IPS-18a (cell line): ENCODE results near the gene AP3B1.

ENCODE experiments used
- H3K27ac ChIP-seq: one replicate; pipeline ENCODE4 v1.5.1; 2013; ENCODE audit warnings: low read length
- H3K27me3 ChIP-seq: one replicate; pipeline ENCODE4 v1.6.1; 2013; ENCODE audit warnings: mild to moderate bottlenecking, low read length; ENCODE audit not compliant: control insufficient read depth, insufficient read depth
- H3K36me3 ChIP-seq: one replicate; pipeline ENCODE4 v1.6.1; 2013; ENCODE audit warnings: low read depth, low read length; ENCODE audit not compliant: control insufficient read depth
- H3K4me1 ChIP-seq: one replicate; pipeline ENCODE4 v1.6.1; 2013; ENCODE audit warnings: low read depth, low read length; ENCODE audit not compliant: control insufficient read depth
- H3K4me3 ChIP-seq: one replicate; pipeline ENCODE4 v1.5.1; 2013; ENCODE audit warnings: low read length
- H3K9ac ChIP-seq: one replicate; pipeline ENCODE4 v1.6.1; 2013; ENCODE audit warnings: mild to moderate bottlenecking, low read length, moderate library complexity
- H3K9me3 ChIP-seq: one replicate; pipeline ENCODE4 v1.6.1; 2013; ENCODE audit warnings: low read depth, low read length; ENCODE audit not compliant: control insufficient read depth

The AP3B1 gene

DNA sequence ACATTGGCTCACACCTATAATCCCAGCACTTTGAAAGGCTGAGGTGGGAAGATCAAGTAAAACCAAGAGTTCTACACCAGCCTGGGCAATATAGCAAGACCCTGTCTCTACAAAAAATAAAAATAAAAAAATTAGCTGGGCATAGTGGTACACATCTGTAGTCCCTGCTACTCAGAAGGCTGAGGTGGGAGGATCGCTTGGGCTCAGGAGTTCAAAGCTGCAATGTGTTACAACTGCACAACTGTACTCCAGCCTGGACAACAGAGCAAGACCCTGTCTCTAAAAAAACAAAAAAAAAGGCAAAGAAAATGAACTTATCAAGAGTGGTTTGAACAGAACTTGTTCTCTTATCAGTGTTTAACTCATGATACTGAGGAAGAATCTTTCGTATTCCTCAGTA, 29.3 kb downstream of the AP3B1 start:
- Histone ChIP-seq H3K4me3 (no peak overlapping the region), H3K27ac (no peak overlapping the region), H3K9me3 (no peaks in the 10 kb centered on the region), H3K4me1 (no peaks in the 10 kb centered on the region), H3K9ac (no peak overlapping the region), H3K36me3 (peaks cover 14% of the 10 kb centered on the region), H3K27me3 (no peaks in the 10 kb centered on the region)

DNA sequence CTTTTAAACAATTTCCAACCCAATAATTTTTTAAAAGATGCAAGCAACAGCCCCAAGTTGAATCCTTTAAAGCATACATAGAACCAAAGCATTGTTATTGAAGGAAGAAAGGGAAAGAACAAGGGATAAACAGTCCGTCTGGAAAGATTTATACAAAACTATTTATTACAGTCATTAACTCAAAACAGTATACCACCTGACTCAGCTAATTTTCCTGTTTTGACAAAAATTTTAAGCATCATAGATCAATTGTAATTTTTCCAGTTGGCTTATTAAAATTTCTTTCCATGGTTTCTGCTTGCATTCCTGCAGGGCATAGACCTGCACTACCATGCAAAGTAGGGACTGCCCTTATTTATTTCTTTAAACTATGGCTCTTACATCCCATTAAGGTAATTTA, 29.9 kb downstream of the AP3B1 start:
- Histone ChIP-seq H3K27me3 (no peaks in the 10 kb centered on the region), H3K9ac (no peak overlapping the region), H3K9me3 (no peaks in the 10 kb centered on the region), H3K27ac (no peak overlapping the region), H3K36me3 (peaks cover 14% of the 10 kb centered on the region), H3K4me1 (no peaks in the 10 kb centered on the region), H3K4me3 (no peak overlapping the region)

DNA sequence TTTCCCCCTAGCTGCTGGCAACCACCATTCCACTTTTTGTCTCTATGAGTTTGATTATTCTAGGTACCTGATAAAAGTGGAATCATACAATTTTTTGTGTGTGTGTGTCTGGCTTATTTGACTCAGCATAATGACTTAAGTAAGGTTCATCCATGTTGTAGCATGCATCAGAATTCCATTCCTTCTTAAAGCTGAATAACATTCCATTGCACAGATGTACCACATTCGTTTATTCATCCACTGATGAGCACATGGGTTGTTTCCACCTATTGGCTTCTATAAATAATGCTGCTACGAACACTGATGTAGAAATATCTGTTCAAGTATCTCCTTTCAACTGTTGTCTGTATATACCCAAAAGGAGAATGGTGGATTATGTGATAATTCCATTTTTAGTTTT, 33.7 kb downstream of the AP3B1 start:
- Histone ChIP-seq H3K27me3 (no peaks in the 10 kb centered on the region), H3K4me3 (no peak overlapping the region), H3K4me1 (no peaks in the 10 kb centered on the region), H3K36me3 (peaks cover 8% of the 10 kb centered on the region), H3K27ac (no peak overlapping the region), H3K9ac (no peak overlapping the region), H3K9me3 (no peaks in the 10 kb centered on the region)

DNA sequence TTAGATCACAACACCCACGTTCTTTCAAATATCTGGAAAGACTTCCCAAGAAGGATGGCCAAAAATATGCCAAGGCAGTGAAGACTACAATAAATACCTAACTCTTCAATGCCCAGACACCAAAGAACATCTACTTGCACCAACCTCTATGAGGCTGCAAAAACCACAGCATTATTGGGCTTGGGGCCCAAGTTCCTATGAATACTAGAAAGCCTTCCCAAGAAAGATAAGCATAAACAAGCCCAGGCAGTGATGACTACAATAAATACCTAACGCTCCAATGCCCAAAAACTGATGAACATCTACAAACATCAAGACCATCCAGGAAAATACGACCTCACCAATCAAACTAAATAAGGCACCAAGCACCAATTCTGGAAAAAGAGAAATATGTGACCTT, 41.3 kb downstream of the AP3B1 start:
- H3K4me3 ChIP-seq, result no peak overlapping the region
- no peaks in the 10 kb centered on the region for H3K9me3 ChIP-seq
- H3K4me1 ChIP-seq, result no peaks in the 10 kb centered on the region
- no peaks in the 10 kb centered on the region for H3K27me3 ChIP-seq
- no peaks in the 10 kb centered on the region for H3K36me3 ChIP-seq
- no peak overlapping the region for H3K9ac ChIP-seq
- H3K27ac ChIP-seq, result no peak overlapping the region

DNA sequence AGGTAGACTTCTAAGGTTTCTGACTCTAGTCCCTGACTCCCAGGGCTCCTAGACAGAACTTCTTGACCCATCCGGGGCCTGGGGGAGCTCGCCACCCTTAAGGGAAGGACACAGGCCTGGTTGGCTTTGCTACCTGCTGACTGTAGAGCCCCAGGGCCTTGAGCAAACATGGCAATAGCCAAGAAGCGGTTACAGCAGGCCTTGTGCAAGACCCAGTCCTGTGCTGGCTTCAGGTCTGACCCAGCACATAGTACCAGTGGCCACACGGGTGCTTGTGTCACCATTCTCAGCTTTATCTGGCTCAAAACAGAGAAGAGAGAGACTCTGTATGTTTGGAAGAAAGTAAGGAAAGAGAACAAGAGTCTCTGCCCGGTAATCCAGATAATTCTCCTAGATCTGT, 41.8 kb downstream of the AP3B1 start:
- H3K9me3 ChIP-seq, result no peaks in the 10 kb centered on the region
- H3K4me1 ChIP-seq, result no peaks in the 10 kb centered on the region
- no peak overlapping the region for H3K4me3 ChIP-seq
- no peaks in the 10 kb centered on the region for H3K27me3 ChIP-seq
- no peak overlapping the region for H3K27ac ChIP-seq
- H3K9ac ChIP-seq, result no peak overlapping the region
- H3K36me3 ChIP-seq, result no peaks in the 10 kb centered on the region

DNA sequence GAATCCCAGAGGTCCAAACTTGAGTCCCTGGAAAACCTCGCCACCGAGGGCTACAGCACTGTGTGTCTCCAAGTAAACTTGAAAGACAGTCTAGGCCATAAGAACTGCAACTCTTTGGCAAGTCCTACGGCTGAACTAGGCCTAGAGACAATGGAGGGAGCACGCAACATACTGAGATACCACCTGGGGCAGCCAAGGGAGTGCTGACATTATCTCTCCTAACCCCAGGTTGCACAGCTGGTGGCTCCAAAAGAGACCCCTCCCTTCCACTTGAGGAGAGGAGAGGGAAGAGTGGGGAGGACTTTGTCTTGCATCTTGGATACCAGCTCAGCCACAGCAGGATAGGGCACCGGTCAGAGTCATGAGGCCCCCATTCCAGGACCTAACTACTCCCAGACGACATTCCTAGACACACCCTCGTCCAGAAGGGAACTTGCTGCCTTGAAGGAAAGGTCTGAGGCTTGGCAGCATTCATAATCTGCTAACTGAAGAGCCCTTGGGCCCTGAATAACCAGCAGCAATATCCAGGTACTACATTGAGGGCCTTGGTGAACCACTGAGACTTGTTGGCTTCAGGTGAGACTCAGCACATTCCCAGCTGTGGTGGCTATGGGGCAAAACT, 42.7 kb downstream of the AP3B1 start:
- Histone ChIP-seq H3K27me3 (no peaks in the 10 kb centered on the region), H3K27ac (no peak overlapping the region), H3K9me3 (no peaks in the 10 kb centered on the region), H3K9ac (no peak overlapping the region), H3K4me1 (no peaks in the 10 kb centered on the region), H3K36me3 (no peaks in the 10 kb centered on the region), H3K4me3 (no peak overlapping the region)

DNA sequence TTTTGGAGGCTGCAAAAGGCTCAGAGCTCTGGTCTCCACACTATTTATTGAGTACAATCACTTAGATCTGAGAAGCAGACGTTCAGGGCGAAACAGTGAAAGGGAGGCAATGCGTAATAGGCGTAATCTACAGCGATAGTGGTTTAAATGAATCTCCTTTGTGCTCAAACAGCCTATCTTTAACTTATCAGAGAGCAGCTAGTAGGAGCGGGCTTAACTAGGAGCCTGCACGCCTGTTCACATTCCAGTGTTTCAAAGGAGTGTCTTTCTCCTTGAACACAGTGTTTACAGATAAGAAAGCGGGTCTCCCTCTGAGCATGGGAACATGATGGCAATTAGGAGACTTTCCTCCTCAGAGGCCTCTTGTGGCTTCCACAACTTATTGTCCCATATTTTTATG, 49.4 kb downstream of the AP3B1 start:
- no peaks in the 10 kb centered on the region for H3K27me3 ChIP-seq
- no peaks in the 10 kb centered on the region for H3K4me1 ChIP-seq
- no peak overlapping the region for H3K4me3 ChIP-seq
- H3K9ac ChIP-seq, result no peak overlapping the region
- no peaks in the 10 kb centered on the region for H3K36me3 ChIP-seq
- H3K9me3 ChIP-seq, result no peaks in the 10 kb centered on the region
- H3K27ac ChIP-seq, result no peak overlapping the region

DNA sequence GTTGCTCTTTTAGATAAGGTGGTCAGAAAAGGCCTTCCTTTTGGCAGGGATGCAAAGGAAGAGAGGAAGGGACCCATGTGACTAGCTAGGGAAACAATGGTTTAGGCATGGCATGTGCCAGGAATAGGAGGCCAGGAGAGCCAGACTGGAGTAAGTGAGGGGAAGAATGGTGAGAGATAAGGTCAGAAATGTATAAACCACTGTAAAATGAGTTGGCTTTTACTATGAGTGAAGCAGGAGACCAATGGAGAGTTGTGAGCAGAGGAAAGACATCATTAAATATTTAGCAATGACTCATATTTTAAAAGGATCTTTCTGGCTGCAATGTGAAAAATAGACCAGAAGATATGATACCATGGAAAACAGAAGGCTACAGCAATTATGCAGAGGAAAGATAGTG, 50.9 kb downstream of the AP3B1 start:
- H3K27me3 ChIP-seq, result no peaks in the 10 kb centered on the region
- H3K9me3 ChIP-seq, result no peaks in the 10 kb centered on the region

DNA sequence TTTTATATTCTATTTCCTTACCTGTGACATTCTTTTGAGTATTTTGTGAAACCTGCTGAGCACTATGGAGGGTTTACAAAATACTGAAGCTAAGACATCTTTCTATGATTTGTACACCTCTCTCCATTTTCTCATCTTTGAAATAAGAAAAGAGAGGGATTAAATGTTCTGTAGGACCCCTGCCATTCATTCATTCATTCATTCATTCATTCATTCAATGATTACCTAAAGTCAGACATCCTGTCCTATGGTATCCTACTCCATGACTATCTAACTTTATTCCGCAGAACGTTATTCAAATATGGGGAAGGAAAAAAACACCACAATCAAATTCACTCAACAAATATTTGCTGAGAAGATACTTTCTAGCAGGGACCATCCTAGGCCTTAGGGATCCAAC, 51.4 kb downstream of the AP3B1 start:
- no peaks in the 10 kb centered on the region for H3K4me1 ChIP-seq
- H3K27me3 ChIP-seq, result no peaks in the 10 kb centered on the region
- no peak overlapping the region for H3K9ac ChIP-seq
- no peak overlapping the region for H3K27ac ChIP-seq
- no peak overlapping the region for H3K4me3 ChIP-seq
- no peaks in the 10 kb centered on the region for H3K36me3 ChIP-seq
- no peaks in the 10 kb centered on the region for H3K9me3 ChIP-seq

More for the DNA sequence above, 50.9 kb downstream of the AP3B1 start:
- Histone ChIP-seq H3K36me3 (no peaks in the 10 kb centered on the region), H3K4me1 (no peaks in the 10 kb centered on the region), H3K9ac (no peak overlapping the region), H3K27ac (no peak overlapping the region), H3K4me3 (no peak overlapping the region)

DNA sequence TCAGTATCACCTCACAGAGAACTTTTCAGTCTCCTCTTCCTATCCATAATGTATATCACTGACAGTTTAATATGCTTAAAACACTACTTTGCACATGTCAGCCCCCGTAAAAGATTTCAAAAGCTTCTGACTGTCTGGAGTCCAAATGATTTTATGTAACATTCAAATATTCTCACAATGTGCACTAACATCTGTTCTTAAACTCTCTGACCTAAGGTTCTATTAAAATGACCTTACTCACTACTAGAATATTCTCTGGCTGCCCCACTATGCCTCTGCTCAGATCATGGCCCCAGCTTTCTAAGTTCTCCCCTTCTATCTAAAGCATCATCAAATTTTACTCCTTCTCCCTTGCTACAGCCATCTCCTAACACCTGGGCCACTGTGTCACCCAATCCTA, 52.5 kb downstream of the AP3B1 start:
- no peaks in the 10 kb centered on the region for H3K4me1 ChIP-seq
- H3K27me3 ChIP-seq, result no peaks in the 10 kb centered on the region
- no peak overlapping the region for H3K4me3 ChIP-seq
- no peaks in the 10 kb centered on the region for H3K9me3 ChIP-seq
- H3K36me3 ChIP-seq, result no peaks in the 10 kb centered on the region
- H3K9ac ChIP-seq, result no peak overlapping the region
- no peak overlapping the region for H3K27ac ChIP-seq

DNA sequence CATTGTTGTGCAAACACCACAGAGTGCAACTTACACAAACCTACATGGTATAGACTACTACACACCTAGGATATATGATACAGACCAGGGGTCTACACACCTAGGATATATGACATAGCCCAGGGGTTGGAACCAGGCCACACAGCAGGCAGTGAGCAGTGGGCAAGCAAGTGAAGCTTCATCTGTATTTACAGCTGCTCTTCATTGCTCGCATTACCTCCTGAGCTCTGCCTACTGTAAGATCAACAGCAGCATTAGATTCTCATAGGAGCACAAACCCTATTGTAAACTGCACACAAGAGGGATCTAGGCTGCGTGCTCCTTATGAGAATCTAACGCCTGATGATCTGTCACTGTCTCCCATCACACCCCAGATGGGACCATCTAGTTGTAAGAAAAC, 56.6 kb downstream of the AP3B1 start:
- no peaks in the 10 kb centered on the region for H3K27me3 ChIP-seq
- H3K4me1 ChIP-seq, result no peaks in the 10 kb centered on the region
- H3K9ac ChIP-seq, result no peak overlapping the region
- no peak overlapping the region for H3K4me3 ChIP-seq
- H3K9me3 ChIP-seq, result no peaks in the 10 kb centered on the region
- no peak overlapping the region for H3K27ac ChIP-seq
- H3K36me3 ChIP-seq, result no peaks in the 10 kb centered on the region

DNA sequence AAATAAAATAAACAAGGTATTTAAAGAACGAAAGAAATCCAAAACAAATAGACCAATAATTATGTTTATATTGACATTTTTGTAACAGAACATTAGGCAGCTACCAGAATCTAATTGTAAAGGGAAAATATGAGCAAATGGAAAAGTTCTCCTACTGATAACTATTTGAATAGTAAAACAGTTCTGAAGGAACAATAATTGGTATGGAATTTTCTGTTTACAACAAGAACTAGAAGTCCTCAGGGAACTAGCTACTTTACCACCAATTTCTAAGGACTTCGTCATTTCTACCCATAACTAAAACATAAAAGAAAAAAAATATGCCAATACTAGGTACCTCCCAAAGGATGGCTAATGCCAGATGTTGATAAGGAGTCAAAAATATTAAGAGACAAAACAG, 58.5 kb downstream of the AP3B1 start:
- no peak overlapping the region for H3K27ac ChIP-seq
- no peaks in the 10 kb centered on the region for H3K27me3 ChIP-seq
- H3K4me1 ChIP-seq, result no peaks in the 10 kb centered on the region
- no peak overlapping the region for H3K4me3 ChIP-seq
- no peaks in the 10 kb centered on the region for H3K36me3 ChIP-seq
- no peaks in the 10 kb centered on the region for H3K9me3 ChIP-seq
- H3K9ac ChIP-seq, result no peak overlapping the region
